ENCODE measurements around the gene OR1A2. TPM values are rescaled to one million over a fixed set of nuclear protein-coding genes. Genes with fewer than 3 reads are reported as not detected.

Gene OR1A2
- total RNA-seq, 1 donor from 2014 or later: not detected

GRCh38 chr17:3189961-3190360 lies 7.4 kb upstream of the OR1A2 start:
- FAIRE-seq (no peak), DNase-seq (ENCODE audit: low read depth) (no peak)
- H3K4me1 ChIP-seq (ENCODE audit: insufficient read depth, low read length): no peaks in the 10 kb centered on the region
- no peak overlapping the region for H3K4me2 ChIP-seq (ENCODE audit: low read length)
- Mint-ChIP-seq H3K4me1 (ENCODE audit: low read depth, unreplicated experiment) (no peaks in the 10 kb centered on the region), H3K27me3 (ENCODE audit: low read depth, unreplicated experiment) (no peaks in the 10 kb centered on the region), H3K36me3 (ENCODE audit: low read depth, unreplicated experiment) (no peaks in the 10 kb centered on the region), H3K9me3 (ENCODE audit: unreplicated experiment) (no peaks in the 10 kb centered on the region), H3K4me3 (ENCODE audit: unreplicated experiment) (no peak overlapping the region), H3K27ac (ENCODE audit: unreplicated experiment) (no peak overlapping the region)
- TF ChIP-seq EZH2 (IDR thresholded peaks at IDR 0.05; ENCODE audit: insufficient read depth, low read length) (no peak), CTCF (IDR thresholded peaks at IDR 0.05; ENCODE audit: insufficient read depth, low read depth, low read length) (no peak)
- H4K20me1 ChIP-seq (ENCODE audit: insufficient read depth, low read length): no peaks in the 10 kb centered on the region
- no peak overlapping the region for H3K9ac ChIP-seq (ENCODE audit: low read length)
- no peak overlapping the region for H3K4me3 ChIP-seq (ENCODE audit: insufficient read depth, low read depth, low read length)
- no peaks in the 10 kb centered on the region for H3K79me2 ChIP-seq (ENCODE audit: insufficient read depth, low read length)
- no peak overlapping the region for H3K27ac ChIP-seq (ENCODE audit: low read depth, low read length)
- H3K27me3 ChIP-seq (ENCODE audit: insufficient read depth, low read length): no peaks in the 10 kb centered on the region
- no peak overlapping the region for H2AFZ ChIP-seq (ENCODE audit: low read depth, low read length)
- H3K9me3 ChIP-seq (ENCODE audit: insufficient read depth, low read depth, low read length): no peaks in the 10 kb centered on the region
- no peaks in the 10 kb centered on the region for H3K36me3 ChIP-seq (ENCODE audit: insufficient read depth, low read length)

DNA sequence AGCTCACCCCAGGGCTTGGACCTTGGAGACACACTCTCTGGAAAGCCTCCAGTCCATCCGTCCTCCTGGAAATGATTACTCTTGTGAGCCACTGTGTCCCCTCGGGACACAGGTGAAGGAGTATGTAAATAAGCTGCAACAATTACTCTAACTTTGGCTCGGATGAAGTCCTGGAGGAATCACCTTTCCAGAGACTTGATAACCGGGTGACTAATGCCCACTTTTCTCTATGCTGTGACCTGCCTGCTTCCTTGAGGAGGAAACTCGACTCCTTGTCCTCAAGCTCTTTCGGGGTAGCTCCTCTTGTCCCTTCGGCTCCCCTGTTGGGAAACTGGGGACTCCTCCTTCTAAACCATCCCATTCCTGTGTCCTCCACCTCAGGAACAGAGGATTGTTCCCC lies 10.0 kb downstream of the OR1A2 start, which contains the start of gene OR1A1:
TSS of gene OR1A1 (plus strand) at position 301 of the 400 bp plus-strand sequence. CDS start 7,954 bp downstream, outside the sequence.
- Histone ChIP-seq H3K36me3 (ENCODE audit: insufficient read depth, low read length) (no peaks in the 10 kb centered on the region), H3K4me2 (ENCODE audit: low read length) (no peak within 1 kb of the TSS), H3K9ac (ENCODE audit: low read length) (no peak within 1 kb of the TSS), H3K9me3 (ENCODE audit: insufficient read depth, low read depth, low read length) (no peaks in the 10 kb centered on the region), H3K4me1 (ENCODE audit: insufficient read depth, low read length) (no peaks in the 10 kb centered on the region), H2AFZ (ENCODE audit: low read depth, low read length) (no peak within 1 kb of the TSS), H3K79me2 (ENCODE audit: insufficient read depth, low read length) (no peaks in the 10 kb centered on the region), H3K4me3 (ENCODE audit: insufficient read depth, low read depth, low read length) (no peak within 1 kb of the TSS), H3K27ac (ENCODE audit: low read depth, low read length) (no peak within 1 kb of the TSS), H3K27me3 (ENCODE audit: insufficient read depth, low read length) (no peaks in the 10 kb centered on the region), H4K20me1 (ENCODE audit: insufficient read depth, low read length) (no peaks in the 10 kb centered on the region)
- Mint-ChIP-seq H3K4me3 (ENCODE audit: unreplicated experiment) (no peak within 1 kb of the TSS), H3K36me3 (ENCODE audit: low read depth, unreplicated experiment) (no peaks in the 10 kb centered on the region), H3K9me3 (ENCODE audit: unreplicated experiment) (peaks cover 7% of the 10 kb centered on the region), H3K4me1 (ENCODE audit: low read depth, unreplicated experiment) (no peaks in the 10 kb centered on the region), H3K27me3 (ENCODE audit: low read depth, unreplicated experiment) (peaks cover 5% of the 10 kb centered on the region), H3K27ac (ENCODE audit: unreplicated experiment) (no peak within 1 kb of the TSS)
- TF ChIP-seq EZH2 (IDR thresholded peaks at IDR 0.05; ENCODE audit: insufficient read depth, low read length): no peak
- TF ChIP-seq CTCF (IDR thresholded peaks at IDR 0.05; ENCODE audit: insufficient read depth, low read depth, low read length): no peak
- DNase-seq (ENCODE audit: low read depth) (no peak), FAIRE-seq (no peak)

DNA sequence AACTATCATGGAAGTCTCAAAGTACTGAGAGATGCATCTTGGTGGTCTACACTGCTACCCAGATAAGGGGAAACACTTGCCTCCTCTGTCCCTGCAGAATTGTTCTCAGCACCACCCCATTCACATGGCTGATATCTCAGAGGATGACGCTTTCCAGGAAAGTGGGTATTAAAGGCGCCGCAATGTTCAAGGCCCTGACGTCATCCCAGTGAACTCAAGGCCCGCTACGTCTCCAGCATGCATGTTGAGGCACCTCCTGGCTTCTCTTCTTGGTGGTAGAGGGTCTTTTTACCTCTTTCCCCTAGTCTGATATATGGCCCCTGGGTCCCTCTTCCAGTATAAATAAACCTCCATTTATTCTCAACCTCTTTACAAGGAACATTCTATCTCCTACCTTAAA lies 11.2 kb downstream of the OR1A2 start:
- TF ChIP-seq CTCF (IDR thresholded peaks at IDR 0.05; ENCODE audit: insufficient read depth, low read depth, low read length) (no peak), EZH2 (IDR thresholded peaks at IDR 0.05; ENCODE audit: insufficient read depth, low read length) (no peak)
- Histone ChIP-seq H3K27ac (ENCODE audit: low read depth, low read length) (no peak overlapping the region), H3K4me1 (ENCODE audit: insufficient read depth, low read length) (no peaks in the 10 kb centered on the region), H3K36me3 (ENCODE audit: insufficient read depth, low read length) (no peaks in the 10 kb centered on the region), H3K9me3 (ENCODE audit: insufficient read depth, low read depth, low read length) (no peaks in the 10 kb centered on the region), H3K9ac (ENCODE audit: low read length) (no peak overlapping the region), H3K79me2 (ENCODE audit: insufficient read depth, low read length) (no peaks in the 10 kb centered on the region), H3K4me2 (ENCODE audit: low read length) (no peak overlapping the region), H3K4me3 (ENCODE audit: insufficient read depth, low read depth, low read length) (no peak overlapping the region), H2AFZ (ENCODE audit: low read depth, low read length) (no peak overlapping the region), H4K20me1 (ENCODE audit: insufficient read depth, low read length) (no peaks in the 10 kb centered on the region), H3K27me3 (ENCODE audit: insufficient read depth, low read length) (no peaks in the 10 kb centered on the region)
- DNase-seq (ENCODE audit: low read depth) (no peak), FAIRE-seq (no peak)
- no peaks in the 10 kb centered on the region for H3K36me3 Mint-ChIP-seq (ENCODE audit: low read depth, unreplicated experiment)
- H3K27me3 Mint-ChIP-seq (ENCODE audit: low read depth, unreplicated experiment): peaks cover 7% of the 10 kb centered on the region
- H3K4me1 Mint-ChIP-seq (ENCODE audit: low read depth, unreplicated experiment): no peaks in the 10 kb centered on the region
- H3K9me3 Mint-ChIP-seq (ENCODE audit: unreplicated experiment): peaks cover 7% of the 10 kb centered on the region
- H3K27ac Mint-ChIP-seq (ENCODE audit: unreplicated experiment): no peak overlapping the region
- no peak overlapping the region for H3K4me3 Mint-ChIP-seq (ENCODE audit: unreplicated experiment)
